ENCODE measurements around the gene MATN3. TPM values are rescaled to one million over a fixed set of nuclear protein-coding genes. Genes with fewer than 3 reads are reported as not detected.

The MATN3 gene
- total RNA-seq = 0.22 TPM
- long read RNA-seq = 0 reads

DNA sequence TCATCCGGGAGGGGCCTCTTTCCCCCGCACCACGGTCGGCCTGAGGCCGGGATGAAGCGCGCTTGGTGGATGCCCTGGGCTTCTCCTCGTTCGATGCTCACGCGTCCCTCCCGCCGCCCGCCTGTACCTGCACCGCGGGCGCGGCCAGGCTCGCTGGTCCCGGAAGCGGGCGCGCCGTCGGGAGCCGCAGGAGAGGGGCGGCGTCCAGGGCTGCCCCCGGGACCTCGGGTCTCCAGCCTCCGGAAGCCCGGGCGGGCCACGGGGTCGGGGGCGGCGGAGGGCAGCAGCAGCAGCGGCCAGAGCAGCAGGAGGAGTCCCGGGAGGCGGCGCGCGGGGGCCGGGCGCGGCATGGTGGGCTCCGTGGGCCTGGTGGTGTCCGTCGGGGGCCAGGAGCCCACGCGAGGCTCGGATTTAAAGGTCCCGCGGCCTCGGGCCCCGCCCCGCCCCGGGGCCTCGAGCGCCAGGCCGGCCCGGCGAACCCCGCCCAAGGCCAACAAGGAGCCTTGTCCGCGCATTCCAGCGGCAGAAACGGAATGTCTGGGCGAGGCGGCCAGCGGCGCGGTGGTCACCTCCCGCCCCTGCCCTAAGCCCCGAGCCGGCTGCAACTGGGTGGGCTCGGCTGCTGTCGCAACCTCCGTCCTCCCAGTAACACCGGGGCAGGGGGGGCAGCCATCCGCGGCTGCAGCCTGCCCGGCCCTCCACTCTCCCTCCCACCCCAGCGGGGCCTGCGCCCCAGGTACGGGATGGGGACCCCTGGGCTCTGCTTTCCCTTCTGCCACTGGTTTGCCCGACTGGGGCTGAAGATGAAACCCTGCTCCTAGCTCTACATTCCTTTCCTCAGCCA, at the start of gene MATN3:
TSS of gene MATN3 (minus strand) at position 387 of the 844 bp plus-strand sequence. CDS start at position 350, 37 bp downstream.
- DNase-seq = peak; percentile 25
- intact Hi-C loops (cut with micrococcal nuclease) = no loop called here

DNA sequence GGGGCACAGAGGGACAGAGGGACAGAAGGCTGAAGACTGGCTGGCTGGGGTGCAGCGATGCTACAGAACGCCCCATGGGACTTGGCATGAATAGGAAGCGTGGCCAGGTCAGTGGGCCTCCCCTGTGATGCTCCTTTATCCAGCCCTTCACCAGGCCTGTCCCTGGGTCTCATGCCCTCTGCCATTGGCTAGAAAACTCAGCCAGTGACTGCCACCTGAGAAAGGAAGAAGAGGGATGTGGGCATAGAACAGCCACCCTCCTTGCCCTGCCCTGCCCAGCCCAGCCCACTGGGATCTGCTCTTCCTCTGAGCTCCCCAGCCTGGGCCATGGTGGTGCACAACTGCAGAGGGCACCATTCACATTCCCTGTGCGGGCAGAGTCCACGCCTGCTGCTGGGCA, 49.5 kb upstream of the MATN3 start:
- Histone ChIP-seq H3K4me3 (no peak overlapping the region), H3K4me1 (peaks cover 18% of the 10 kb centered on the region), H3K27me3 (ENCODE audit: low read depth) (no peaks in the 10 kb centered on the region), H3K36me3 (no peaks in the 10 kb centered on the region), H3K27ac (replicated peaks) (peak overlapping the region; percentile 45), H3K9me3 (replicated peaks) (peaks cover 4% of the 10 kb centered on the region)
- TF ChIP-seq CTCF (IDR thresholded peaks at IDR 0.05; ENCODE audit: borderline replicate concordance) = no peak
- DNase-seq = no peak
- intact Hi-C loops (cut with micrococcal nuclease) = no loop called here

More for the DNA sequence above, at the start of gene MATN3:
- TF ChIP-seq CTCF (IDR thresholded peaks at IDR 0.05; ENCODE audit: borderline replicate concordance) = no peak
- Histone ChIP-seq H3K9me3 (replicated peaks) (peaks cover 10% of the 10 kb centered on the region), H3K27me3 (ENCODE audit: low read depth) (peaks cover 45% of the 10 kb centered on the region), H3K27ac (replicated peaks) (peak within 1 kb of the TSS; percentile 50), H3K4me1 (peaks cover 16% of the 10 kb centered on the region), H3K4me3 (peak within 1 kb of the TSS; percentile 66), H3K36me3 (no peaks in the 10 kb centered on the region)

DNA sequence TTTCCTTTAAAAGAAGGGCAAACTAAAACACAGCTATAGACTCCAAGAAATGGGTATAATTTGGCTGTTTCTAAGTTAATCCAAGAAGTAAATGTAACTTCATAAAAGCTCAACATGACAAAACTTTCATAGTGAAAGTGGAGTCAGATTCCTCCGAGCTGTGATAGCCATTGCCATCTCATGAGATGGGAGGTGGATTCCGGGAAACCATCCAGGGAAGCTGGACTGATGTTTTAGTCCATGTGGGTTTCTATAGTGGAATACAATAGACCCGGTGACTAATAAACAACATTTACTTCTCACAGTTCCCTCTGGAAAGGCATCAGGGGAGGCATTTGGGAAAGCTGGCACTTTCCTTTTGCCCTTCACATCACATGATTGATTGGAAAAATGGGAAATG, 49.0 kb upstream of the MATN3 start:
- TF ChIP-seq CTCF (IDR thresholded peaks at IDR 0.05; ENCODE audit: borderline replicate concordance) = no peak
- no peak for DNase-seq
- intact Hi-C loops (cut with micrococcal nuclease) = no loop called here
- Histone ChIP-seq H3K27ac (replicated peaks) (no peak overlapping the region), H3K27me3 (ENCODE audit: low read depth) (no peaks in the 10 kb centered on the region), H3K9me3 (replicated peaks) (peaks cover 4% of the 10 kb centered on the region), H3K4me3 (no peak overlapping the region), H3K36me3 (no peaks in the 10 kb centered on the region), H3K4me1 (peaks cover 15% of the 10 kb centered on the region)

DNA sequence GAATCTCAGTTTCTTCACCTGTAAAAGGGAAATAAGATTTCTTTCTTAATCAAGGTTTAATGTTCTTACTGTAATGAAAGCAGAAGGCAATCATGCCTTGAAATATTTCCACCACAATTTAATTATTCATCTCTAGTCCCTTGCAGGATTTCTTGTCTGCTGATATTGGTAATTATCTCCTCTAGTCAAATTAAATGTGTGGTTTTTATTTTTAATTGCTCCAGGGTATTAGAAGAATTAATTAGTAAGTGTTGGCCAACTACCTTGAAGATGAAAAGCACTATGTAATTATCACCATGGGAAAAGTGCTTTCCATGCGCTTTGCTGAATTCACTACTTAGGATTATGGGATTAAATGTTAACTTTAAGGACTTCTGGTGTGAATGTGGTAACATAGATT, 47.6 kb upstream of the MATN3 start:
- intact Hi-C loops (cut with micrococcal nuclease) = no loop called here
- H3K4me3 ChIP-seq = no peak overlapping the region
- no peak for TF ChIP-seq CTCF (IDR thresholded peaks at IDR 0.05; ENCODE audit: borderline replicate concordance)
- no peak overlapping the region for H3K27ac ChIP-seq (replicated peaks)
- H3K27me3 ChIP-seq (ENCODE audit: low read depth) = no peaks in the 10 kb centered on the region
- H3K4me1 ChIP-seq = peaks cover 7% of the 10 kb centered on the region
- no peaks in the 10 kb centered on the region for H3K36me3 ChIP-seq
- DNase-seq = no peak
- peaks cover 4% of the 10 kb centered on the region for H3K9me3 ChIP-seq (replicated peaks)

DNA sequence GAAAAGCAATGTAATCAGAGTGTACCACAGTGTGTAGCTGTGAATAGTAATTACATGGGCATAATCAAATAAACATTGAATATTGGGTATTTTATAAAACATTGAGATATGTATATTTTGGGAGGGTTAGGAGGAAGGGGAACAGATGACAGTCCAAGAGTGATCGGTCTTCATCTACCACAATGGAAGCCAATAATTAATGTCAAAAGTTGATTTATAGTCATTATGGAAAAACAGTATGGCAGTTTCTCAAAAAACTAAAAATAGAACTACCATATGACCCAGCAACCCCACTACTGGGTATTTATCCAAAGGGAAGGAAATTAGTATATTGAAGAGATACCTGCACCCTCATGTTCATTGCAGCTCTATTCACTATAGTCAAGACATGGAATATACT, 44.8 kb upstream of the MATN3 start:
- no peaks in the 10 kb centered on the region for H3K9me3 ChIP-seq (replicated peaks)
- no peak for TF ChIP-seq CTCF (IDR thresholded peaks at IDR 0.05; ENCODE audit: borderline replicate concordance)

More for the DNA sequence above, 44.8 kb upstream of the MATN3 start:
- H3K36me3 ChIP-seq = no peaks in the 10 kb centered on the region
- no peaks in the 10 kb centered on the region for H3K27me3 ChIP-seq (ENCODE audit: low read depth)
- no peak overlapping the region for H3K4me3 ChIP-seq
- H3K27ac ChIP-seq (replicated peaks) = no peak overlapping the region
- intact Hi-C loops (cut with micrococcal nuclease) = no loop called here
- DNase-seq = no peak
- H3K4me1 ChIP-seq = peaks cover 15% of the 10 kb centered on the region

Measured in left ventricle myocardium inferior (tissue), 1 donor.